Endothelial cell of umbilical vein (primary cell): ENCODE measurements around the gene ZNF519. TPM values are rescaled to one million over a fixed set of nuclear protein-coding genes. Genes with fewer than 3 reads are reported as not detected.
"Not testable (repeated sequence)": the region's sequence is repeated elsewhere in the genome, so short reads cannot be mapped to it uniquely, and the experiment has no call there.

Experiments
- BruUV-seq: library from RNA; stranded (reverse); fragments of 400-500 nt; replicated peaks from 2 replicates; lab custom pipeline; 2021; lab: Mats Ljungman, UMichigan
- CTCF ChIA-PET: fragments of 300-600, 350-600 bp; sonication (Branson Sonifier 250); formaldehyde crosslinking; loops from one replicate; lab custom pipeline; 2021; ENCODE audit warnings: antibody characterized with exemption, inconsistent platforms; lab: Charles Lee
- POLR2A ChIA-PET: fragments of 300-600, 350-600 bp; sonication (Branson Sonifier 250); formaldehyde crosslinking; loops from one replicate; lab custom pipeline; 2021; ENCODE audit warnings: antibody characterized with exemption, inconsistent platforms; lab: Charles Lee
- DNase-seq: peaks from one replicate; pipeline ENCODE4 v3.0.0-alpha.2; 2011; ENCODE audit warnings: low read depth, low spot score
- FAIRE-seq: peaks from 2 replicates; lab custom pipeline; 2011; peaks lifted over from hg19 to GRCh38; lab: Jason Lieb, UNC
- H2AFZ ChIP-seq: 2 replicates; pipeline ENCODE4 v1.6.0; 2012; ENCODE audit warnings: low read depth, low read length, control low read depth, inconsistent platforms
- H3K27ac ChIP-seq: 2 replicates; pipeline ENCODE4 v1.5.1; 2011; ENCODE audit warnings: low read depth, mild to moderate bottlenecking, control low read depth, low read length, moderate library complexity; ENCODE audit not compliant: insufficient read depth
- H3K27me3 ChIP-seq, 2 experiments: 2 replicates each; pipeline versions ENCODE4 v1.6.0 to v1.6.1; 2011; ENCODE audit warnings: low read length in 2 of 2, mixed read lengths in 1 of 2; ENCODE audit not compliant: control insufficient read depth in 2 of 2, insufficient read depth in 2 of 2
- H3K36me3 ChIP-seq, 2 experiments: 2 replicates in 1 of 2; 3 replicates in 1 of 2; pipeline ENCODE4 v1.5.1; 2011; ENCODE audit warnings: low read length in 2 of 2, mild to moderate bottlenecking in 1 of 2, moderate library complexity in 1 of 2; ENCODE audit not compliant: control insufficient read depth in 2 of 2, insufficient read depth in 2 of 2; ENCODE audit errors: extremely low read depth in 1 of 2
- H3K4me1 ChIP-seq: 3 replicates; pipeline ENCODE4 v1.5.1; 2011; ENCODE audit warnings: mild to moderate bottlenecking, low read length; ENCODE audit not compliant: control insufficient read depth, insufficient read depth; ENCODE audit errors: extremely low read depth
- H3K4me2 ChIP-seq: 2 replicates; pipeline ENCODE4 v1.6.1; 2011; ENCODE audit warnings: low read length, control low read depth, mixed read lengths; ENCODE audit not compliant: insufficient read depth
- H3K4me3 ChIP-seq, 3 experiments: fragments of 200-600 bp in 1 of 3; sonication (generic), shearing (Covaris generic) in 1 of 3; replicated peaks in 1 of 3; 2 replicates each; pipeline ENCODE4 v1.5.1; 2011 to 2016; ENCODE audit warnings: control low read depth in 3 of 3, low read length in 3 of 3, mild to moderate bottlenecking in 2 of 3, inconsistent platforms in 1 of 3, low read depth in 1 of 3, moderate library complexity in 1 of 3; ENCODE audit not compliant: insufficient read depth in 1 of 3
- H3K79me2 ChIP-seq: 2 replicates; pipeline ENCODE4 v1.6.0; 2012; ENCODE audit warnings: low read length, inconsistent platforms; ENCODE audit not compliant: control insufficient read depth, insufficient read depth
- H3K9ac ChIP-seq: replicated peaks from 2 replicates; pipeline ENCODE3; 2011; ENCODE audit warnings: low read length, control low read depth; ENCODE audit not compliant: insufficient read depth; ENCODE audit errors: extremely low read depth
- H3K9me1 ChIP-seq: replicated peaks from 3 replicates; pipeline ENCODE4 v1.6.0; 2011; ENCODE audit warnings: mild to moderate bottlenecking, low read length; ENCODE audit not compliant: control insufficient read depth, insufficient read depth; ENCODE audit errors: extremely low read depth
- H3K9me3 ChIP-seq: replicated peaks from 2 replicates; pipeline ENCODE4 v1.5.1; 2012; ENCODE audit warnings: low read length, inconsistent platforms; ENCODE audit not compliant: control insufficient read depth, insufficient read depth
- H4K20me1 ChIP-seq: replicated peaks from 2 replicates; pipeline ENCODE3; 2011; ENCODE audit warnings: mild to moderate bottlenecking, low read length; ENCODE audit not compliant: control insufficient read depth, insufficient read depth; ENCODE audit errors: extremely low read depth
- dilution Hi-C: fragments of 300-500 bp; cut with MboI; formaldehyde crosslinking; loops from one replicate; pipeline ENCODE4 v1.15.0; 2019; ENCODE audit warnings: low sequenced_read_pairs; ENCODE audit not compliant: extremely low pct_ligation_motif_present
- intact Hi-C: fragments of 100-400 bp; cut with micrococcal nuclease; formaldehyde crosslinking; loops from one replicate; pipeline ENCODE4 v1.10.0; 2022
- polyA plus RNA-seq, 4 experiments: library from polyadenylated mRNA; depleted of rRNA in 3 of 4; stranded (reverse) in 3 of 4; unstranded in 1 of 4; fragments of >200 nt; gene quantifications; 2 replicates each; pipeline versions ENCODE4 v1.2.1 to v1.2.3, GENCODE V29; 2011 to 2012; ENCODE audit warnings: missing spikeins in 1 of 4
- total RNA-seq: library from RNA; stranded (reverse); gene quantifications from 2 replicates; pipeline ENCODE4 v1.2.3, GENCODE V29; 2021

The ZNF519 gene
- total and polyA plus RNA-seq, 2 donors (not counting 3 experiments of a cell fraction or from before 2014, with no cell fraction given), result 2.1 to 7.1 TPM

DNA sequence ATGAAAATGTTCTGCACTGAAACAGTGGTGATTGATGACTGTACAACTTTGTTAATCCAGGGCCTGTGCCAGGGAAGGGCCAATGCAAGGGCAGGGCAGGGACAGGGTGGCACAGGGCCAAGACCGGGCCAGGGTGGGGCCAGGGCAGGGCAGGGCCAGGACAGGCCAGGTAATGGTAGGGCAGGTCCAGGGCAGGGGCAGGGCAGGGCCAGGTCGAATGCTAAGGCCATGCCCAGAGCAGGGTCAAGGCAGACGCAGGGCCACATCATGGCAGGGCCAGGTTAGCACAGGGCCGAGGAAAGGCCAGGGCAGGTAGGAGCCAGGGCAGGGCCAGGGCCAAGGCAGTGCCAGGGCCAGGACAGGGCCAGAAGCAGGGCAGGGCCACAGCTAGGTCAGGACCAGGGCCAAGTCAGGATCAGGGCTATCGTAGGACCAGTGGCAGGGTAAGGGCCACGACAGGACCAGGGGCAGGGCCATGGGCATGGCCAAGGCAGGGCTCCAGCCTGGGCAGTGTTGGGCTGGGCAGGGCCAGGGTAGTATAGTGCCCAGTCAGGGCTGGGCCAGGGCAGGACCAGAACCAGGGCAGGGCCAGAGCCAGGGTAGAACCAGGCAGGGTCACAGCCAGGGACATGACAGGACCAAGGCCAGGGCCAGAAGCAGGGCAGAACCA, 38.3 kb upstream of the ZNF519 start:
- H4K20me1 ChIP-seq, H3K9me3 ChIP-seq, H3K27ac ChIP-seq, H3K27me3 ChIP-seq, FAIRE-seq, POLR2A ChIA-PET, dilution Hi-C loops, H3K4me1 ChIP-seq, CTCF ChIA-PET, H2AFZ ChIP-seq, DNase-seq, BruUV-seq, H3K9ac ChIP-seq, H3K9me1 ChIP-seq, intact Hi-C loops, H3K4me3 ChIP-seq, H3K4me2 ChIP-seq, H3K79me2 ChIP-seq, H3K36me3 ChIP-seq: not testable (repeated sequence)

DNA sequence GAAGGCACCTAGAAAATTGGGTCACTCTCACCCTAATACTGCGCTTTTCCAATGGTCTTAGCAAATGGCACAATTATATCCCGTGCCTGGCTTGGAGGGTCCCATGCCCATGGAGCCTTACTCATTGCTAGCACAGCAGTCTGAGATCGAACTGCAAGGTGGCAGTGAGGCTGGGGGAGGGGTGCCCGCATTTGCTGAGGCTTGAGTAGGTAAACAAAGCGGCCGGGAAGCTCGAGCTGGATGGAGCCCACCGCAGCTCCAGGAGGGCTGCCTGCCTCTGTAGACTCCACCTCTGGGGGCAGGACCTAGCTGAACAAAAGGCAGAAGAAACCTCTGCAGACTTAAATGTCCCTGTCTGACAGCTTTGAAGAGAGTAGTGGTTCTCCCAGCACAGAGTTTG, 30.7 kb upstream of the ZNF519 start:
- H3K27ac ChIP-seq, H3K9me3 ChIP-seq, H3K79me2 ChIP-seq, H2AFZ ChIP-seq, H3K4me1 ChIP-seq, BruUV-seq, intact Hi-C loops, DNase-seq, CTCF ChIA-PET, H3K9ac ChIP-seq, dilution Hi-C loops, H3K4me3 ChIP-seq, FAIRE-seq, POLR2A ChIA-PET, H3K27me3 ChIP-seq, H4K20me1 ChIP-seq, H3K4me2 ChIP-seq, H3K36me3 ChIP-seq, H3K9me1 ChIP-seq: not testable (repeated sequence)

GRCh38 chr18:14151564-14152113, 19.4 kb upstream of the ZNF519 start:
- FAIRE-seq, H2AFZ ChIP-seq, DNase-seq, intact Hi-C loops, H3K79me2 ChIP-seq, CTCF ChIA-PET, H3K4me1 ChIP-seq, H4K20me1 ChIP-seq, H3K36me3 ChIP-seq, H3K9me3 ChIP-seq, H3K4me3 ChIP-seq, dilution Hi-C loops, H3K9ac ChIP-seq, POLR2A ChIA-PET, H3K27ac ChIP-seq, H3K27me3 ChIP-seq, H3K9me1 ChIP-seq, H3K4me2 ChIP-seq, BruUV-seq: not testable (repeated sequence)

DNA sequence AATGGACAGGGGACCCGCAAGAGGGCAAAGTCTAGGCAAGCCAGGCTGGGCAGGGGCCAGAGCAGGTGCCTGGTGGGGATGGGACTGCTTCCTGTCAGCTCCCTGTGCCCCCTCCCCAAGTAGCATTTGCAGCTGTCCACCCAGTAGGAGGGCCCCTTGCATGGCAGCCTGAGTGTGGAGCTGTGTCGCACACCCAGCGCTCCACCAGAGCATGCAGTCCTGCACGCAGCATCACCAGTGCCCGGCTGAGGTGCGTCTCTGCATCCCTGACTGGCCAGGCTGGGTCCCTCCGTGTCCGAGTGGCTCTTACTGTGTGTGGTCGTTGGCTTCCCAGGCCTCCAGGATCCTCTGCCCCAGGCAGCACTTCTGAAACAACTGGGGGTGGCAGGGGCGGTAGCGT, 18.5 kb upstream of the ZNF519 start:
- H3K4me3 ChIP-seq, H4K20me1 ChIP-seq, DNase-seq, H3K4me1 ChIP-seq, H3K36me3 ChIP-seq, intact Hi-C loops, H3K27me3 ChIP-seq, H3K79me2 ChIP-seq, H3K4me2 ChIP-seq, FAIRE-seq, dilution Hi-C loops, CTCF ChIA-PET, H3K9me1 ChIP-seq, H3K9ac ChIP-seq, H2AFZ ChIP-seq, POLR2A ChIA-PET, BruUV-seq, H3K27ac ChIP-seq, H3K9me3 ChIP-seq: not testable (repeated sequence)
